SK-N-SH treated with all-trans-retinoic acid at 6 μM for 48 hours (cell line): ENCODE measurements around the gene GSTP1.

Source experiments
- ARNTL ChIP-seq: fragments of 450-650 bp; formaldehyde crosslinking; IDR thresholded peaks from 2 replicates; pipeline ENCODE4 v1.5.0; 2020; ENCODE audit warnings: low read depth, mild to moderate bottlenecking, moderate library complexity, borderline replicate concordance
- CSDC2 ChIP-seq: fragments of 250-450 bp; sonication (Bioruptor Pico); IDR thresholded peaks from 2 replicates; pipeline ENCODE4 v1.5.0; 2020; ENCODE audit warnings: mild to moderate bottlenecking, moderate library complexity
- ESRRG ChIP-seq: fragments of 250-450 bp; sonication (Bioruptor Pico); IDR thresholded peaks from 2 replicates; pipeline ENCODE4 v1.6.1; 2021; ENCODE audit warnings: mild to moderate bottlenecking
- OSR1 ChIP-seq: fragments of 250-450 bp; sonication (Bioruptor Pico); IDR thresholded peaks from 2 replicates; pipeline ENCODE4 v1.8.0; 2022; ENCODE audit warnings: moderate library complexity, mild to moderate bottlenecking, inconsistent platforms
- RARB ChIP-seq: fragments of 250-450 bp; sonication (Bioruptor Pico); IDR thresholded peaks from 2 replicates; pipeline ENCODE4 v1.8.0; 2021; ENCODE audit warnings: mild to moderate bottlenecking, moderate library complexity
- SNAI2 ChIP-seq: fragments of 250-450 bp; sonication (Bioruptor Pico); IDR thresholded peaks from 2 replicates; pipeline ENCODE4 v1.5.0; 2020; ENCODE audit warnings: mild to moderate bottlenecking, moderate library complexity
- ZFP3 ChIP-seq: fragments of 250-450 bp; sonication (Bioruptor Pico); IDR thresholded peaks from 2 replicates; pipeline ENCODE4 v1.5.0; 2020; ENCODE audit warnings: mild to moderate bottlenecking, moderate library complexity
- ZFP30 ChIP-seq: fragments of 450-650 bp; formaldehyde crosslinking; IDR thresholded peaks from 2 replicates; pipeline ENCODE4 v1.5.0; 2022; ENCODE audit warnings: mild to moderate bottlenecking, moderate library complexity
- ZNF565 ChIP-seq: fragments of 450-650 bp; formaldehyde crosslinking; conservative IDR thresholded peaks from 2 replicates; pipeline ENCODE4 v1.5.0; 2020; ENCODE audit warnings: low read depth, mild to moderate bottlenecking, moderate library complexity
- ZNF70 ChIP-seq: fragments of 450-650 bp; formaldehyde crosslinking; IDR thresholded peaks from 2 replicates; pipeline ENCODE4 v1.5.0; 2020; ENCODE audit warnings: mild to moderate bottlenecking, moderate library complexity
- ZNF8 ChIP-seq: fragments of 450-650 bp; formaldehyde crosslinking; IDR thresholded peaks from 2 replicates; pipeline ENCODE4 v1.5.0; 2020; ENCODE audit warnings: mild to moderate bottlenecking, moderate library complexity
- TF ChIP-seq, protein P1 (sequence below): fragments of 250-450 bp; sonication (Bioruptor Pico); IDR thresholded peaks from 2 replicates; pipeline ENCODE4 v1.5.1; 2020; ENCODE audit warnings: low read depth, mild to moderate bottlenecking, moderate library complexity
- TF ChIP-seq, protein P2 (sequence below): fragments of 250-450 bp; sonication (Bioruptor Pico); IDR thresholded peaks from 2 replicates; pipeline ENCODE4 v1.8.0; 2020; ENCODE audit warnings: mild to moderate bottlenecking, moderate library complexity, borderline replicate concordance
- TF ChIP-seq, protein P3 (sequence below): fragments of 250-450 bp; sonication (Bioruptor Pico); IDR thresholded peaks from 2 replicates; pipeline ENCODE4 v1.5.0; 2020; ENCODE audit warnings: mild to moderate bottlenecking, moderate library complexity

DNA sequence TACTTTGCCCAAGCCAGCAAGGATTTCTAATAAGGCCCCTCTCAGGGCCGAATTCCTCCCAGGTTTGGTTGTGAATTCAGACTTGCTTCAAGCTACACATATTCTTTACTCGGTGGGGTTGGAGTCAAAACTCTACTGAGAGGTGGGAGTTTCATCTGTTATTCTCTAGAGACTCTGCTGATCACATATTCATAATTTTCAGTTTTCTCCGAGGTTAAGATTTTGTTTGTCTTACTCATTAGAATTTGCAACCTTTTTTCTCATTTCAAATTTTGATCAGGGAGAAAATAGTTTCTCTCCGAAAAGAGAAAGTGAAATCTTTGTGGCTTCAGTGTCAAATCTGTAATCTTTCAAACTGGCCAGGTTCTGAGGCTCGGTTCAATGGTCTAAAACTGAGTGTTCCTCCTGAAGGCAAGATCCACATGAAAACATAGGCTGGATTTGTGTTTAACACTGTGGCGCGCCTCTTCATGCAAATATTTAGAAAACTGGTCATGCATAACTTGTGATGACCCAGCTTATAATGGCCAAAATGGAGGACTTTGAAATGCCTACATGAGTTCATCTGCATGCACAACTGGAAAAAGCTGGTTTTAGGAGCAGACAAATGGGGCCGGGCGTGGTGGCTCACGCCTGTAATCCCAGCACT lies 21.5 kb upstream of the GSTP1 start:
- no peak for TF ChIP-seq OSR1
- no peak for TF ChIP-seq ESRRG (CRISPR knock-in tag)
- no peak for TF ChIP-seq ARNTL (CRISPR knock-in tag)
- no peak for TF ChIP-seq SNAI2
- TF ChIP-seq, protein P1, sequence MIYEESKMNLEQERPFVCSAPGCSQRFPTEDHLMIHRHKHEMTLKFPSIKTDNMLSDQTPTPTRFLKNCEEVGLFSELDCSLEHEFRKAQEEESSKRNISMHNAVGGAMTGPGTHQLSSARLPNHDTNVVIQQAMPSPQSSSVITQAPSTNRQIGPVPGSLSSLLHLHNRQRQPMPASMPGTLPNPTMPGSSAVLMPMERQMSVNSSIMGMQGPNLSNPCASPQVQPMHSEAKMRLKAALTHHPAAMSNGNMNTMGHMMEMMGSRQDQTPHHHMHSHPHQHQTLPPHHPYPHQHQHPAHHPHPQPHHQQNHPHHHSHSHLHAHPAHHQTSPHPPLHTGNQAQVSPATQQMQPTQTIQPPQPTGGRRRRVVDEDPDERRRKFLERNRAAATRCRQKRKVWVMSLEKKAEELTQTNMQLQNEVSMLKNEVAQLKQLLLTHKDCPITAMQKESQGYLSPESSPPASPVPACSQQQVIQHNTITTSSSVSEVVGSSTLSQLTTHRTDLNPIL (CRISPR knock-in tag) = no peak
- TF ChIP-seq, protein P2, sequence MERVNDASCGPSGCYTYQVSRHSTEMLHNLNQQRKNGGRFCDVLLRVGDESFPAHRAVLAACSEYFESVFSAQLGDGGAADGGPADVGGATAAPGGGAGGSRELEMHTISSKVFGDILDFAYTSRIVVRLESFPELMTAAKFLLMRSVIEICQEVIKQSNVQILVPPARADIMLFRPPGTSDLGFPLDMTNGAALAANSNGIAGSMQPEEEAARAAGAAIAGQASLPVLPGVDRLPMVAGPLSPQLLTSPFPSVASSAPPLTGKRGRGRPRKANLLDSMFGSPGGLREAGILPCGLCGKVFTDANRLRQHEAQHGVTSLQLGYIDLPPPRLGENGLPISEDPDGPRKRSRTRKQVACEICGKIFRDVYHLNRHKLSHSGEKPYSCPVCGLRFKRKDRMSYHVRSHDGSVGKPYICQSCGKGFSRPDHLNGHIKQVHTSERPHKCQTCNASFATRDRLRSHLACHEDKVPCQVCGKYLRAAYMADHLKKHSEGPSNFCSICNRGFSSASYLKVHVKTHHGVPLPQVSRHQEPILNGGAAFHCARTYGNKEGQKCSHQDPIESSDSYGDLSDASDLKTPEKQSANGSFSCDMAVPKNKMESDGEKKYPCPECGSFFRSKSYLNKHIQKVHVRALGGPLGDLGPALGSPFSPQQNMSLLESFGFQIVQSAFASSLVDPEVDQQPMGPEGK (CRISPR knock-in tag) = no peak
- TF ChIP-seq RARB (CRISPR knock-in tag) = no peak
- TF ChIP-seq ZNF70 (CRISPR knock-in tag) = no peak
- no peak for TF ChIP-seq ZFP30 (CRISPR knock-in tag)
- TF ChIP-seq ZNF565 (CRISPR knock-in tag) = no peak
- TF ChIP-seq, protein P3, sequence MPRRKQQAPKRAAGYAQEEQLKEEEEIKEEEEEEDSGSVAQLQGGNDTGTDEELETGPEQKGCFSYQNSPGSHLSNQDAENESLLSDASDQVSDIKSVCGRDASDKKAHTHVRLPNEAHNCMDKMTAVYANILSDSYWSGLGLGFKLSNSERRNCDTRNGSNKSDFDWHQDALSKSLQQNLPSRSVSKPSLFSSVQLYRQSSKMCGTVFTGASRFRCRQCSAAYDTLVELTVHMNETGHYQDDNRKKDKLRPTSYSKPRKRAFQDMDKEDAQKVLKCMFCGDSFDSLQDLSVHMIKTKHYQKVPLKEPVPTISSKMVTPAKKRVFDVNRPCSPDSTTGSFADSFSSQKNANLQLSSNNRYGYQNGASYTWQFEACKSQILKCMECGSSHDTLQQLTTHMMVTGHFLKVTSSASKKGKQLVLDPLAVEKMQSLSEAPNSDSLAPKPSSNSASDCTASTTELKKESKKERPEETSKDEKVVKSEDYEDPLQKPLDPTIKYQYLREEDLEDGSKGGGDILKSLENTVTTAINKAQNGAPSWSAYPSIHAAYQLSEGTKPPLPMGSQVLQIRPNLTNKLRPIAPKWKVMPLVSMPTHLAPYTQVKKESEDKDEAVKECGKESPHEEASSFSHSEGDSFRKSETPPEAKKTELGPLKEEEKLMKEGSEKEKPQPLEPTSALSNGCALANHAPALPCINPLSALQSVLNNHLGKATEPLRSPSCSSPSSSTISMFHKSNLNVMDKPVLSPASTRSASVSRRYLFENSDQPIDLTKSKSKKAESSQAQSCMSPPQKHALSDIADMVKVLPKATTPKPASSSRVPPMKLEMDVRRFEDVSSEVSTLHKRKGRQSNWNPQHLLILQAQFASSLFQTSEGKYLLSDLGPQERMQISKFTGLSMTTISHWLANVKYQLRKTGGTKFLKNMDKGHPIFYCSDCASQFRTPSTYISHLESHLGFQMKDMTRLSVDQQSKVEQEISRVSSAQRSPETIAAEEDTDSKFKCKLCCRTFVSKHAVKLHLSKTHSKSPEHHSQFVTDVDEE (CRISPR knock-in tag) = no peak
- TF ChIP-seq CSDC2 (CRISPR knock-in tag) = no peak
- TF ChIP-seq ZFP3 (CRISPR knock-in tag) = no peak
- no peak for TF ChIP-seq ZNF8
